Suprapubic skin (tissue), 4 donors: ENCODE measurements around the gene MRPS12. TPM values are rescaled to one million over a fixed set of nuclear protein-coding genes. Genes with fewer than 3 reads are reported as not detected.
"Not testable (repeated sequence)": the region's sequence is repeated elsewhere in the genome, so short reads cannot be mapped to it uniquely, and the experiment has no call there.

Experiments
- DNase-seq, 2 donors: peaks; one replicate each; pipeline ENCODE4 v3.0.0-alpha.2; 2019; ENCODE audit warnings: low spot score in 2 of 2
- H3K27ac ChIP-seq: fragments of 200-600 bp; sonication (generic); one replicate; pipeline ENCODE4 v1.5.1; 2019
- H3K27me3 ChIP-seq: fragments of 200-600 bp; sonication (generic); one replicate; pipeline ENCODE4 v1.5.1; 2019
- H3K36me3 ChIP-seq: fragments of 200-600 bp; sonication (generic); one replicate; pipeline ENCODE4 v1.5.1; 2019
- H3K4me1 ChIP-seq: fragments of 200-600 bp; sonication (generic); one replicate; pipeline ENCODE4 v1.5.1; 2019
- H3K4me3 ChIP-seq: fragments of 200-600 bp; sonication (generic); one replicate; pipeline ENCODE4 v1.5.1; 2019; ENCODE audit warnings: mild to moderate bottlenecking
- H3K9me3 ChIP-seq: fragments of 200-600 bp; sonication (generic); one replicate; pipeline ENCODE4 v1.5.1; 2019
- EP300 ChIP-seq: sonication (generic); formaldehyde crosslinking; IDR thresholded peaks from one replicate; pipeline ENCODE4 v1.6.1; 2017; ENCODE audit warnings: antibody characterized with exemption
- POLR2A ChIP-seq, 2 donors: fragments of 450-650 bp; IDR thresholded peaks; one replicate each; pipeline ENCODE4 v1.6.1; 2017; ENCODE audit warnings: antibody characterized with exemption in 2 of 2, mild to moderate bottlenecking in 2 of 2, moderate library complexity in 2 of 2
- POLR2AphosphoS5 ChIP-seq, 3 donors: sonication (generic); formaldehyde crosslinking; IDR thresholded peaks; one replicate each; pipeline ENCODE4 v1.6.1; 2017; ENCODE audit warnings: antibody characterized with exemption in 3 of 3
- WGBS: methylation state at CpG from one replicate; pipeline ENCODE4 v1.1.5; 2018; 5-methylcytosine and 5-hydroxymethylcytosine counted together
- total RNA-seq, 4 donors: library from RNA; depleted of rRNA; stranded (reverse); fragments of >200 nt; gene quantifications; one replicate each; pipeline ENCODE4 v1.1.0, GENCODE V29; 2016
- TF ChIP-seq, protein P1 (sequence below), 2 donors: fragments of 200-600 bp in 1 of 2; fragments of 450-650 bp in 1 of 2; sonication (generic) in 1 of 2; IDR thresholded peaks; one replicate each; pipeline ENCODE4 v1.5.1; 2016 to 2019; ENCODE audit warnings: antibody characterized with exemption in 2 of 2, mild to moderate bottlenecking in 1 of 2, moderate library complexity in 1 of 2

Gene MRPS12
- total RNA-seq, 4 donors from 2014 or later = 19.0 to 40.5 (median 35.2) TPM

- peaks cover 15% of the 10 kb centered on the region for H3K4me1 ChIP-seq
- peak in 2 of 3 donors; percentile 8 to 46 for TF ChIP-seq POLR2AphosphoS5 (IDR thresholded peaks at IDR 0.05)
- TF ChIP-seq, protein P1, sequence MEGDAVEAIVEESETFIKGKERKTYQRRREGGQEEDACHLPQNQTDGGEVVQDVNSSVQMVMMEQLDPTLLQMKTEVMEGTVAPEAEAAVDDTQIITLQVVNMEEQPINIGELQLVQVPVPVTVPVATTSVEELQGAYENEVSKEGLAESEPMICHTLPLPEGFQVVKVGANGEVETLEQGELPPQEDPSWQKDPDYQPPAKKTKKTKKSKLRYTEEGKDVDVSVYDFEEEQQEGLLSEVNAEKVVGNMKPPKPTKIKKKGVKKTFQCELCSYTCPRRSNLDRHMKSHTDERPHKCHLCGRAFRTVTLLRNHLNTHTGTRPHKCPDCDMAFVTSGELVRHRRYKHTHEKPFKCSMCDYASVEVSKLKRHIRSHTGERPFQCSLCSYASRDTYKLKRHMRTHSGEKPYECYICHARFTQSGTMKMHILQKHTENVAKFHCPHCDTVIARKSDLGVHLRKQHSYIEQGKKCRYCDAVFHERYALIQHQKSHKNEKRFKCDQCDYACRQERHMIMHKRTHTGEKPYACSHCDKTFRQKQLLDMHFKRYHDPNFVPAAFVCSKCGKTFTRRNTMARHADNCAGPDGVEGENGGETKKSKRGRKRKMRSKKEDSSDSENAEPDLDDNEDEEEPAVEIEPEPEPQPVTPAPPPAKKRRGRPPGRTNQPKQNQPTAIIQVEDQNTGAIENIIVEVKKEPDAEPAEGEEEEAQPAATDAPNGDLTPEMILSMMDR (IDR thresholded peaks at IDR 0.05) = peak; percentile 99 to 100
- TF ChIP-seq POLR2A (IDR thresholded peaks at IDR 0.05) = no peak
- peaks cover 25% of the 10 kb centered on the region for H3K36me3 ChIP-seq
- H3K9me3 ChIP-seq = no peaks in the 10 kb centered on the region
- 10% methylated on average over 9 of the region's 49 CpGs for WGBS
- H3K4me3 ChIP-seq = peak within 1 kb of the TSS; percentile 72
- H3K27ac ChIP-seq = peak within 1 kb of the TSS; percentile 86
- DNase-seq = peak; percentile 96
- no peaks in the 10 kb centered on the region for H3K27me3 ChIP-seq
Measured at GRCh38 chr19:38929929-38930775, 592 bp upstream of the MRPS12 start, which contains the start of gene SARS2. Gene SARS2, minus strand, starts transcription at chr19:38930763. Its CDS starts 27 bp downstream, at chr19:38930736.

DNA sequence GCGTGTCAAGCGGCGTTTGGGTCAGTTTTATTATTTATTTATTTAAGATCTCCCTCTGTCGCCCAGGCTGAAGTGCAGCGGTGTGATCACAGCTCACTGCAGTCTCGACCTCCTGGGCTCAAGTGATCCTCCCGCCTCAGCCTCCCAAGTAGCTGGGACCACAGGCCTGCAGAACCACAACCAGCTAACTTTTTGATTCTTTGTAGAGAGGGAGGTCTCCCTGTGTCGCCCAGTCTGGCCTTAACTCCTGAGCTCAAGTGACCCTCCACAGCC lies 713 bp downstream of the MRPS12 start:
- no peaks in the 10 kb centered on the region for H3K9me3 ChIP-seq
- no peaks in the 10 kb centered on the region for H3K27me3 ChIP-seq
- H3K4me1 ChIP-seq = peaks cover 15% of the 10 kb centered on the region
- no peak for DNase-seq
- WGBS = 48% methylated on average over 7 of the region's 8 CpGs
- peak overlapping the region; percentile 72 for H3K4me3 ChIP-seq
- H3K27ac ChIP-seq = peak overlapping the region; percentile 86
- TF ChIP-seq POLR2A (IDR thresholded peaks at IDR 0.05) = no peak
- TF ChIP-seq POLR2AphosphoS5 (IDR thresholded peaks at IDR 0.05) = no peak
- no peak for TF ChIP-seq EP300
- TF ChIP-seq, protein P1 (IDR thresholded peaks at IDR 0.05) = no peak
- peaks cover 18% of the 10 kb centered on the region for H3K36me3 ChIP-seq

DNA sequence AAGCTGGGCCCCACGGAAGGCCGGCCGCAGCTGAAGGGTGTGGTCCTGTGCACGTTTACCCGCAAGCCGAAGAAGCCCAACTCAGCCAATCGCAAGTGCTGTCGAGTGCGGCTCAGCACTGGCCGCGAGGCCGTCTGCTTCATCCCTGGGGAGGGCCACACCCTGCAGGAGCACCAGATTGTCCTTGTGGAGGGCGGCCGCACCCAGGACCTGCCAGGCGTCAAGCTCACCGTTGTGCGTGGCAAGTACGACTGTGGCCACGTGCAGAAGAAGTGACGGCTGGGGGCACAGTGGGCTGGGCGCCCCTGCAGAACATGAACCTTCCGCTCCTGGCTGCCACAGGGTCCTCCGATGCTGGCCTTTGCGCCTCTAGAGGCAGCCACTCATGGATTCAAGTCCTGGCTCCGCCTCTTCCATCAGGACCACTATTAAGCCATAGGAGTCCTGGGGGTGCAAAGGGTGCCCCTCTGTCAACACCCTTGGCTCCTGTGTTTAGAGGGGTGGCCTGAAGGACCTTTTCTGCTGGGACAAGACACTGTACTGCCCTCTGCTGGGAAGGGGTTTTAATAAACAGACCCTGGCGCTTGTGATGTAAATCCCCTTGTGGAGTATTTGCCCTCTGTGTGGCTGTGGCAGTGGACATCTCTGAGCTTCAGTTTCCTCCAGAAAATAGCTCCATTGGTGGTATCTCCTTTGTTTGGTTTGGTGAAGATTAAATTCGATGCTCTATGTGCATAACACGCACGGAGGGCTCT lies 1.9 kb downstream of the MRPS12 start:
- no peaks in the 10 kb centered on the region for H3K27me3 ChIP-seq
- peaks cover 15% of the 10 kb centered on the region for H3K4me1 ChIP-seq
- DNase-seq = no peak
- H3K27ac ChIP-seq = no peak overlapping the region
- TF ChIP-seq, protein P1 (IDR thresholded peaks at IDR 0.05) = no peak
- TF ChIP-seq POLR2AphosphoS5 (IDR thresholded peaks at IDR 0.05) (no peak), EP300 (no peak), POLR2A (IDR thresholded peaks at IDR 0.05) (no peak)
- no peak overlapping the region for H3K4me3 ChIP-seq
- 88% methylated on average over 11 of the region's 29 CpGs for WGBS
- no peaks in the 10 kb centered on the region for H3K9me3 ChIP-seq
- peaks cover 18% of the 10 kb centered on the region for H3K36me3 ChIP-seq

DNA sequence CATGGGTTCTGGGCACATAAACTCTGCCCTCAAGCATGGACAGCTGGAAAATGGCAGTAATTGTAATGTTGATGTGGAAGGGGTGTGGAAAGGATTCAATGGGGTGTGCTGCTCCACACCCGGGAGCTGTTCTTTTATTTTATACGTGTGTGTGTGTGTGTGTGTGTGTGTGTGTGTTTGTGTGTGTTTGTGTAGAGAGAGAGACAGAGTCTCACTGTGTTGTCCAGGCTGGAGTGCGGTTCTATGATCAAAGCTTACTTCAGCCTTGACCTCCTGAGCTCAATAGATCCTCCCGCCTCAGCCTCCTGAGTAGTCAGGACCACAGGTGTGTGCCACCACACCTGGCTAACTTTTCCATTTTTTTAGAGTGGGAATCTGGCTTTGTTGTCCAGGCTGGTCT lies 2.8 kb downstream of the MRPS12 start:
- no peak for DNase-seq
- Histone ChIP-seq H3K4me1 (peaks cover 15% of the 10 kb centered on the region), H3K4me3 (no peak overlapping the region), H3K27ac (no peak overlapping the region), H3K36me3 (peaks cover 18% of the 10 kb centered on the region), H3K9me3 (no peaks in the 10 kb centered on the region), H3K27me3 (no peaks in the 10 kb centered on the region)
- no peak for TF ChIP-seq EP300
- TF ChIP-seq, protein P1 (IDR thresholded peaks at IDR 0.05) = no peak
- no peak for TF ChIP-seq POLR2A (IDR thresholded peaks at IDR 0.05)
- TF ChIP-seq POLR2AphosphoS5 (IDR thresholded peaks at IDR 0.05) = no peak
- 64% methylated on average over 4 of the region's 4 CpGs for WGBS

- Histone ChIP-seq H3K9me3 (no peaks in the 10 kb centered on the region), H3K4me3 (no peak overlapping the region), H3K36me3 (peaks cover 7% of the 10 kb centered on the region), H3K27ac (no peak overlapping the region), H3K4me1 (peaks cover 4% of the 10 kb centered on the region), H3K27me3 (no peaks in the 10 kb centered on the region)
- WGBS = 61% methylated on average over 5 of the region's 5 CpGs
- no peak for DNase-seq
- TF ChIP-seq POLR2AphosphoS5 (IDR thresholded peaks at IDR 0.05) (no peak), POLR2A (IDR thresholded peaks at IDR 0.05) (no peak), EP300 (no peak)
- TF ChIP-seq, protein P1 (IDR thresholded peaks at IDR 0.05) = no peak
Measured at GRCh38 chr19:38939957-38940356, 9.2 kb downstream of the MRPS12 start.

GRCh38 chr19:38941466-38941865 lies 10.7 kb downstream of the MRPS12 start:
- H3K4me1 ChIP-seq, H3K9me3 ChIP-seq, H3K27ac ChIP-seq, H3K27me3 ChIP-seq, H3K4me3 ChIP-seq, DNase-seq: not testable (repeated sequence)
- H3K36me3 ChIP-seq = peaks cover 12% of the 10 kb centered on the region
- 79% methylated on average over 5 of the region's 5 CpGs for WGBS
